NCI-H748 (cell line): Measurements from ENCODE around the gene AGAP1.

ENCODE experiments used
- DNase-seq: peaks from one replicate; lab custom pipeline; 2025; ENCODE audit not compliant: unreplicated experiment; lab: John Stamatoyannopoulos, UW

Gene AGAP1

GRCh38 chr2:236010920-236011685 is 517.3 kb downstream of the AGAP1 start:
- no peak for DNase-seq

- no peak for DNase-seq
These were observed 518.3 kb downstream of the AGAP1 start for GRCh38 chr2:236012155-236012554.

- DNase-seq, result no peak
These were observed 520.7 kb downstream of the AGAP1 start for GRCh38 chr2:236014408-236015131.

DNA sequence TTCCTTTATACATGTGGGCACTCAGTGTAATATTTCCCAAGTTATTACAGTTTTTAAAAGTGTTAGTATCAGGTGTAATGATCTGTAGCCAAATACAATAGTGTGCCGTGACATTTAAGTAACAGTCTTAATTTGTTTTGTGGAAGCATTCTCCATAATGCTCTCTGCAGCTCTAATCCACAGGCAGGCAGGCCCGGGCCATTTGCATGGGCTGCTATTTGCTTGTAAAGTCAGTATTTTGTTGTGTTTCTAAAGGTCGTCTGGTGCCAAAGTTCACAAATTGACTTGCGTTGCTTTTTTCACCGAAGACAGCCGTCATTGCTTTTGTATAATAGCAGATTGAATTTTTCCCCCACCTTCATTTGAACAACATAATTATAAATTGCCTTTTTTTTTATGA is 521.3 kb downstream of the AGAP1 start:
- DNase-seq, result no peak

GRCh38 chr2:236016496-236016895 is 522.7 kb downstream of the AGAP1 start:
- no peak for DNase-seq

- no peak for DNase-seq
These were observed 523.6 kb downstream of the AGAP1 start for GRCh38 chr2:236017446-236017845.

- no peak for DNase-seq
These were observed 525.6 kb downstream of the AGAP1 start for GRCh38 chr2:236019434-236019833.

GRCh38 chr2:236021499-236022057 is 527.7 kb downstream of the AGAP1 start:
- DNase-seq, result no peak

DNA sequence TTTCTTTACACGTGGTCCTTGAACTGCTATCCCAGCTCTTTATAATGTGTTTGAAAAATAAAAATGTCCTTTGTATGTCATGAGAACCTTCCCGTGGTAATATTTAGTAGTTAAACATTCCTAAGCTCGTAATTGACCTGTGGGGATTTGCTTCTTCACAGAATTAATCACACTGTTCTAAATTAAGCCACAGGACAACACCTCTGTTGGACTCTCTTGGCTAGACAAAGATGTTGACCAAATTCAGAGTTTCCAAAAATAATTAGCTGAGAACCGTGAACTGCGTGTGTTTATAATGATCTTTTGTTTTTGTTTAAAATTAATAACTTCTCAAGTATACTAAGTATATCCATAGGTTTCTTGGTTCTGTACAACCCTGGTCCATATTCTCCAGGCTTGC is 528.3 kb downstream of the AGAP1 start:
- no peak for DNase-seq

DNA sequence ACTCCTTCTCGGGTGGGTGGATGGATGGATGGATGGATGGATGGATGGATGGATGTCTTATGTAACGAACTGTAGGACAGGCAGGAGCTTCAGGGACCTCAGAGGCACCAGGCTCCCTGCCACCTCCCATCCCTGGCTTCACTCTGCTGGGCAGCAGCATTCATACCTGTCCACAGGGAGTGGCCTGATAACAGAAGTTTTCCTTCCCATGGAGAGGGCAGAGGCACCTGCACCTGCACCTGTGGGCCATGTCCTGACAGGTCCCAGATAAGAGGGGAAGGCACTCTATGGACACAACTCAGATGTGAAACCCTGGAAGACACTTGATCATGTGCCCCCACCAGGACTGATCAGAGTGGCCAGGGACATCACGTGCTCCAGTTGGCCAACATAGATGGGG is 532.0 kb downstream of the AGAP1 start:
- no peak for DNase-seq

DNA sequence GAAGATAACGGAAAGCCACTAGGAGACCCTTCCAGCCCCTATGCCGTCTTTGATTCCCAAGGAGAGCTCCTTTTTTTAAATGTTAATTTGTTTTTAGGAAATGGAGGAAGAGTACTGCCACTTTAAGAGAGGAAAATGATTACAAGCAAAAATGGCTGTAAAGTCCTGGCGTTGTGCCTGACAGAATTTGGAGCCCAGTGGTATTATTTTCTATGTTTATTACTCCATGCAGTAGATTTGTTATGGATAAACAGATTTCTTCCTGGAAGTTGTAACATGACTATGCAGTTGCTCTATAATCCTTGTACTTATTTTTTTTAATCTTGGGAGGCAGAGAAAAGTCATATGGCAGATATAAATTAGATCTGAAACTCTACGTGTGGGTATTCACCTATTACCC is 533.0 kb downstream of the AGAP1 start:
- DNase-seq, result no peak

DNA sequence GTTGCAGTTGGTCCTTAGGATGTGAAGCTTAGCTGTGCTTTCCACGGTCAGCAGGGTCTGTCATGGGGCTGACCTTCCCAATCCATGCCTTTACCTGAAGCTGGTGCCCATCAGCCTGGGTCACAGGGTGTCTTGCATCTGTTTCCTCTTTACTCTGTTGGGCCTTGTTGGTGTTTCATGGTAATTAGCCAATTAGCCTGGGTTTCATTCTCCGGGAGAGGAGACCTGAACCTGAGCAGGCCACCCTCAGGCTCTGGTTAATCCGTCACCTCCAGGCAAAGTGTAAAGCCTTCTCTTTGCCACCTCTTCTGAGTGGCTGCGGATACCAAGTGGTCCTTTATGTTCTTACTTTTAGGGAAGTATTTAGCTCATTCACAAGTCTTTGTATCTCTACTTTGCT is 534.2 kb downstream of the AGAP1 start:
- DNase-seq, result no peak

- DNase-seq, result no peak
These were observed 539.6 kb downstream of the AGAP1 start for GRCh38 chr2:236033462-236033861.

DNA sequence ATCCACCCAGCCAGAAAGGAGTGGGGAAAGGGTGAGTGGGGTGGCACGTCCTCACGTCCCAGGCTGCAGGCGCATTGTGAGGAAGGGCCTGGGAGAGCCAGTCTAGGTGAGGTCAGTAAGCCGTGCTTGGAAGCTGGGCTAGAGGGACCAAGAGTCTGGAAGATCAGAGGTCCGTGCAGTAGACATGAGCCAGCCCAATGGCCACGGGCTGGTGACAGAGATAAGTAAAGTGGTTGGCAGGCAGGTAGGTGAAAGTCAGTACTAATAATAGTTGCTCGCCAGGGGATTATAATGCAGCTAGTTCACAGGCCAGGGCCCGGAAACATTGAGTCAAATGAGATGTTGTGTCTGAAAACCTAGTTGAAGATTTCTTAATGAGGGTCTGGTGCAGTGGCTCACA is 541.1 kb downstream of the AGAP1 start:
- no peak for DNase-seq

DNA sequence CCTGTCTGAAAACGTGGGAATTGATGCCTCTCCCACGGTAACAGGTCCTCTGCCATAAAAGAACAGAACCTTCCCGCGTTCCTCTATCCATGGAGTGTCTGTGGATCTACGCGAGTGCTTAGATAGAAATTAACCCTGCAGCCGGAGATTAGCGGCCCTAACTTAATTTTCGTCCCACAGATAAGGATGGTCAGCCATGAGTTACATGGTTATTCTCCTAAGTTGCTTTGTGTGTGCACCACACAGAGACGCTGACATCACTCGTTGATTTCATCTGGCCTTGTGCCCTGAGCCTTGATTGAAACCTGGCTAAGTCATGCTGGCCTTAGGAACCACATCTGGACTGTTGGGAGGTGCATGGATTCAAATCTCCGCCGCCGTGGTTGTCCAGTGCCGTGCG is 542.2 kb downstream of the AGAP1 start:
- DNase-seq, result no peak

GRCh38 chr2:236038096-236038495 is 544.3 kb downstream of the AGAP1 start:
- no peak for DNase-seq

- DNase-seq, result no peak
These were observed 546.9 kb downstream of the AGAP1 start for GRCh38 chr2:236040600-236041328.

DNA sequence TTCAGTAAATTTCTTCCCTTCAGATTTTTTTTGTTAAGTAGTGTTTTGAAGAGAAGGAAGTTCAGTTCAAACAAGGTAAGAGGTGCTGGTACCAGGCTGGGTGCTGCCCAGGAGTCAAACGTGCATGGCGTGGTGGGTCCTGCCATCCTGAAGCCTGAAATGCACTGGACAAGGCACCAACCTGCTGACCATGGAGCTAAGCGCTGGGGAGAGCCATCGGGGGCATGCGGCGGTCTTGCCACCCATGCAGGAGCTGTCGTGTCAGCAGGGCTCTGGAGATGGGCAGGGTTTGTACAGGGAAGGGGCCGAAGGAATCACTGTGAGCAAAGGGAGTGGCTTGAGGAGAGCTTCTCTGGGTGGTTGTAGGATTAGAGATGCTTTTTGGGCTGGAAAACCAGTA is 547.8 kb downstream of the AGAP1 start:
- DNase-seq, result no peak

DNA sequence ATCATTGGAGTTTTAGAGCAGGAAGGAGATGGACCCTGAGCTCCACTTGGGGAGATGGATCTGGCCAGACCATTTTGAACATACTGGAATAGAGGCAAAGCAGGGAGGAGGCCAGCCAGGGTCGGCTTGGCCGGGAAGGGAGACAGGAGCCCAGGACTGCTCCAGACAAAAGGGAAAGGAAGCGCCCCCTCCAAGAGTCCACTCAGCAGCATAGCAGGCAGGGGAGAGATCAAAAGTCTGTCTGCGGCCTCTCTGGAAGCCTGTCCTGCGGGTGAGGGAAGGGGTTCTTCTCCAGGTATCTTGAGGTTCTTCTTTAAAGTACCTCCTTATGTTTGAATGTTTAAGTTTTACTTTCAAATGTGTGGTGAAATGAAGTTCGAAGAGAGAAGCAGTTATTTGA is 548.2 kb downstream of the AGAP1 start:
- DNase-seq, result no peak

DNA sequence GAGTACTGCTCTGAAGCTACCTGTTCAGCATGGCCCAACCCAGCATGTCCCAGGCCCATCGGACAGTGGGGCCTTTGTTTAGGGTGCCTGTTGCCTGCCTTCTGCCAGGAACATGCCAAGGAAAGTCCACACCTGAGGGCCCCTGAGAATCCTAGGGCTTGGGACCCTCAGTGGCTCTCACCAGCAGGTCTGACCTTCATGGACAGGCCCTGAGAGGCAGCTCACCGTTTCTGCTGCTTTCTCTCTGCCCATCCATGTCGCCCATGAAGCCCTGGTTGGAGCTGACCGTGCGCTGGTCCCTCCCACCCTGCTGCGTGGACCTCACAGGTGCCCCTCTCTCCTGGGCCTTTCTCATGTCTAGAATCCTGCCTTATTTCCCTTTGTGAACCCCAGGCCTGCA is 550.3 kb downstream of the AGAP1 start:
- no peak for DNase-seq
